Ovary (tissue), 9 donors: ENCODE data around the gene SCN4A. TPM values are rescaled to one million over a fixed set of nuclear protein-coding genes. Genes with fewer than 3 reads are reported as not detected.
"Not testable (repeated sequence)": the region's sequence is repeated elsewhere in the genome, so short reads cannot be mapped to it uniquely, and the experiment has no call there.

Source experiments
- DNase-seq, 5 donors: peaks; one replicate each; pipeline ENCODE4 v3.0.0-alpha.2; 2019 to 2020
- H3K27ac ChIP-seq, 2 donors: fragments of 200-600 bp; one replicate each; pipeline versions ENCODE4 v1.5.1 to v1.8.0; 2019 to 2022
- H3K27me3 ChIP-seq: fragments of 200-600 bp; one replicate; pipeline ENCODE4 v1.8.0; 2022
- H3K36me3 ChIP-seq: fragments of 200-600 bp; sonication (generic); one replicate; pipeline ENCODE4 v1.5.1; 2019
- H3K4me1 ChIP-seq: one replicate; pipeline ENCODE4 v1.8.1; 2013; ENCODE audit warnings: mild to moderate bottlenecking, moderate library complexity; ENCODE audit not compliant: insufficient read depth
- H3K4me3 ChIP-seq: fragments of 200-600 bp; sonication (generic); one replicate; pipeline ENCODE4 v1.5.1; 2017
- H3K9me3 ChIP-seq, 2 donors: fragments of 200-600 bp in 1 of 2; sonication (generic) in 1 of 2; one replicate each; pipeline versions ENCODE4 v1.5.1 to v1.8.1; 2013 to 2019; ENCODE audit warnings: mild to moderate bottlenecking in 1 of 2, moderate library complexity in 1 of 2
- EP300 ChIP-seq: sonication (generic); formaldehyde crosslinking; IDR thresholded peaks from one replicate; pipeline ENCODE4 v1.6.1; 2017; ENCODE audit warnings: antibody characterized with exemption
- POLR2A ChIP-seq: fragments of 450-650 bp; IDR thresholded peaks from one replicate; pipeline ENCODE4 v1.6.1; 2017; ENCODE audit warnings: antibody characterized with exemption, mild to moderate bottlenecking, moderate library complexity
- WGBS, 3 donors: extraction: QIAGEN DNeasy Blood & Tissue Kit in 1 of 3; methylation state at CpG; one replicate each; pipeline versions ENCODE4 v1.1.5 to v1.1.7; 2013 to 2017; 5-methylcytosine and 5-hydroxymethylcytosine counted together
- intact Hi-C, 4 donors: fragments of 100-400 bp; cut with DNase I; formaldehyde crosslinking; loops; one replicate each; pipeline versions ENCODE4 v1.11.0 to v1.15.1; 2022 to 2023
- polyA plus RNA-seq, 2 donors: library from polyadenylated mRNA; stranded (reverse); fragments of 200-250 nt in 1 of 2; fragments of 350-450 nt in 1 of 2; fragmentation: Illumina TruSeq in 1 of 2; extraction: RNeasy Lipid Tissue Mini Kit (QIAGEN cat#74804) in 1 of 2; gene quantifications; one replicate each; pipeline ENCODE4 v1.2.3, GENCODE V29; 2013 to 2014
- total RNA-seq, 7 donors: library from RNA; depleted of rRNA in 2 of 7; stranded (reverse); fragments of >200 nt in 2 of 7; fragmentation: NEBNext Ultra II Directional in 3 of 7; extraction: Animal tissue kit (Norgen Biotek cat#: 25700) in 3 of 7; gene quantifications; one replicate each; pipeline versions ENCODE4 v1.1.0 to v1.2.4, GENCODE V29; 2016 to 2023
- TF ChIP-seq, protein P1 (sequence below), 3 donors: fragments of 450-650 bp in 2 of 3; fragments of 200-600 bp in 1 of 3; IDR thresholded peaks; one replicate each; pipeline versions ENCODE4 v1.5.1 to v1.8.0; 2016 to 2022; ENCODE audit warnings: antibody characterized with exemption in 3 of 3, mild to moderate bottlenecking in 1 of 3
- donor health status: DM: no; HTN: no; CAD: no; lungs with moderate emphysema.
- donor health status: DM: no; HTN: no; CAD: no.
- donor health status: Bipolar disorder and iron deficiency.
- donor health status: DM: yes; HTN: yes; CAD: no.
- donor health status: DM: no; HTN: no; CAD: no.
- donor health status: DM: yes; HTN: yes; CAD: no.

SCN4A gene
- total and polyA plus RNA-seq, 9 donors: 0.27 to 2.5 (median 0.62) TPM; not detected in 1

DNA sequence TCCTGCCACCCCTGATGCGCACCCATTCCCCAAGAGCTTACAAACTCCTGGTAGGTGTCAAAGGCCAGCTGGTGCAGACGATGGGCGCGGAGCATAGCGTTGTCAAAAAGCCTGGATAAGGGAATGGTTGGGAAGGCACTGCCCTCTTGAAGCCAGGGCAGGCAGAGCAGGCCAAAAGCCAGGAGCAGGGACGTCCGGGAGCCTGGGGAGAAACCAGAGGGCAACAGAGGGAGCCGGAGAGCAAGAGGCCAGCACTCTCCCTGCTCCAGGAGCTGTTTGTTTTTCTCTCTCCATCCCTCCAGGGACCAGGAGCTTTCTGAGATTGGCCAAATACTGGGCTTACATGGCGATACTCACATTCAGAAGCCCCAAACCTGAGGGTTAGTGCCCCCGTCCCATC lies 54.4 kb downstream of the SCN4A start:
- no peak for TF ChIP-seq EP300
- TF ChIP-seq POLR2A: no peak
- TF ChIP-seq, protein P1, sequence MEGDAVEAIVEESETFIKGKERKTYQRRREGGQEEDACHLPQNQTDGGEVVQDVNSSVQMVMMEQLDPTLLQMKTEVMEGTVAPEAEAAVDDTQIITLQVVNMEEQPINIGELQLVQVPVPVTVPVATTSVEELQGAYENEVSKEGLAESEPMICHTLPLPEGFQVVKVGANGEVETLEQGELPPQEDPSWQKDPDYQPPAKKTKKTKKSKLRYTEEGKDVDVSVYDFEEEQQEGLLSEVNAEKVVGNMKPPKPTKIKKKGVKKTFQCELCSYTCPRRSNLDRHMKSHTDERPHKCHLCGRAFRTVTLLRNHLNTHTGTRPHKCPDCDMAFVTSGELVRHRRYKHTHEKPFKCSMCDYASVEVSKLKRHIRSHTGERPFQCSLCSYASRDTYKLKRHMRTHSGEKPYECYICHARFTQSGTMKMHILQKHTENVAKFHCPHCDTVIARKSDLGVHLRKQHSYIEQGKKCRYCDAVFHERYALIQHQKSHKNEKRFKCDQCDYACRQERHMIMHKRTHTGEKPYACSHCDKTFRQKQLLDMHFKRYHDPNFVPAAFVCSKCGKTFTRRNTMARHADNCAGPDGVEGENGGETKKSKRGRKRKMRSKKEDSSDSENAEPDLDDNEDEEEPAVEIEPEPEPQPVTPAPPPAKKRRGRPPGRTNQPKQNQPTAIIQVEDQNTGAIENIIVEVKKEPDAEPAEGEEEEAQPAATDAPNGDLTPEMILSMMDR (IDR thresholded peaks at IDR 0.05): no peak
- no peak overlapping the region for H3K27ac ChIP-seq
- 62 to 70% (median 65%) methylated on average over 10 of the region's 10 CpGs for whole genome bisulfite sequencing, 3 donors
- H3K9me3 ChIP-seq: no peaks in the 10 kb centered on the region
- H3K36me3 ChIP-seq: no peaks in the 10 kb centered on the region
- peak in 1 of 5 donors; percentile 27 for DNase-seq
- peaks cover 2% of the 10 kb centered on the region for H3K4me1 ChIP-seq
- intact Hi-C loops: loop anchor here in 3 of 4 donors (5.0 to 10.0 kb wide), 4 partner anchors 106 to 366 kb away; partner anchors contain the start of genes ERN1 (in 2 of the 3) and ICAM2 (in 1 of the 3)
- no peaks in the 10 kb centered on the region for H3K27me3 ChIP-seq
- no peak overlapping the region for H3K4me3 ChIP-seq

DNA sequence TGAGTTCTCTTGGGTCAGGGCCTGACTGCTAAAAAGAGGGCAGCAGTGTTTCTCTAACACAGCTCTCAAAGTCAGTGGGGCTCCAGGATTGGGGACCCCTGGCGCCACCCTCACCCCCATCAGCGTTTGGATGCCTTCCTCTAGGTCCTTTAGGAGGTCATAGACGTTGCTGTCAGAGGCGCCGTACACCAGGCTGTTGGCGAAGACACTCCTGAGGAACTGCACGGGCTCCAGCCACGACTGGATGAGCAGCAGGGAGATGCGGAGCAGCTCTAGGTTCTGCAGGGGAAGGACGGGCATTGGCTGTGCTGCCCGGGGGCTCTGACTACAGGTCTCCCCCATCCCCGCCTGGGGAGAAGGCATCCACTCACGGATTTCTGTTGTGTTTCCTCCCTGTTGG lies 55.1 kb downstream of the SCN4A start:
- TF ChIP-seq EP300: no peak
- TF ChIP-seq POLR2A: no peak
- TF ChIP-seq, protein P1 (IDR thresholded peaks at IDR 0.05): no peak
- Histone ChIP-seq H3K27ac (no peak overlapping the region), H3K36me3 (no peaks in the 10 kb centered on the region), H3K4me3 (no peak overlapping the region), H3K27me3 (no peaks in the 10 kb centered on the region), H3K4me1 (peaks cover 2% of the 10 kb centered on the region), H3K9me3 (no peaks in the 10 kb centered on the region)
- WGBS, 3 donors: 77 to 85% (median 78%) methylated on average over 13 of the region's 13 CpGs
- DNase-seq: peak in 1 of 5 donors; percentile 13
- intact Hi-C loops: loop anchor here in 3 of 4 donors (5.0 to 10.0 kb wide), 4 partner anchors 107 to 367 kb away; partner anchors contain the start of genes ERN1 (in 2 of the 3) and ICAM2 (in 1 of the 3)

DNA sequence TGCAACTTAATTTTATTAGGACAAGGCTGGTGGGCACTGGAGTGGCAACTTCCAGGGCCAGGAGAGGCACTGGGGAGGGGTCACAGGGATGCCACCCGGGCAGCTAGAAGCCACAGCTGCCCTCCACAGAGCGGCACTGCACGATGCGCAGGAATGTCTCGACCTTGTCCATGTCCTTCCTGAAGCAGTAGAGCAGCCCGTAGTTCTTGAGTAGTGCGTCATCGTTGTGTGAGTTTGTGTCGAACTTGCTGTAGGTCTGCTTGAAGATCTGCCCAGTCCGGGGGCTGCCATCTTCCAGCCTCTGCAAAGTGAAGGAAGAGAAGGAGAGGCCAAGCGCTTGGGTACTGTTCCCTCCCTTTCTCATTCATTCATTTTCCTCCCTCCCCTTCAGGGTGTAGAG lies 55.5 kb downstream of the SCN4A start:
- peak in 1 of 5 donors; percentile 7 for DNase-seq
- WGBS, 3 donors: 79 to 85% (median 83%) methylated on average over 11 of the region's 11 CpGs
- intact Hi-C loops: loop anchor here in 3 of 4 donors (5.0 to 10.0 kb wide), 4 partner anchors 108 to 368 kb away; partner anchors contain the start of genes ERN1 (in 2 of the 3) and ICAM2 (in 1 of the 3)
- not testable (repeated sequence) for H3K36me3 ChIP-seq, H3K4me3 ChIP-seq, H3K27ac ChIP-seq, H3K27me3 ChIP-seq, H3K9me3 ChIP-seq, H3K4me1 ChIP-seq

DNA sequence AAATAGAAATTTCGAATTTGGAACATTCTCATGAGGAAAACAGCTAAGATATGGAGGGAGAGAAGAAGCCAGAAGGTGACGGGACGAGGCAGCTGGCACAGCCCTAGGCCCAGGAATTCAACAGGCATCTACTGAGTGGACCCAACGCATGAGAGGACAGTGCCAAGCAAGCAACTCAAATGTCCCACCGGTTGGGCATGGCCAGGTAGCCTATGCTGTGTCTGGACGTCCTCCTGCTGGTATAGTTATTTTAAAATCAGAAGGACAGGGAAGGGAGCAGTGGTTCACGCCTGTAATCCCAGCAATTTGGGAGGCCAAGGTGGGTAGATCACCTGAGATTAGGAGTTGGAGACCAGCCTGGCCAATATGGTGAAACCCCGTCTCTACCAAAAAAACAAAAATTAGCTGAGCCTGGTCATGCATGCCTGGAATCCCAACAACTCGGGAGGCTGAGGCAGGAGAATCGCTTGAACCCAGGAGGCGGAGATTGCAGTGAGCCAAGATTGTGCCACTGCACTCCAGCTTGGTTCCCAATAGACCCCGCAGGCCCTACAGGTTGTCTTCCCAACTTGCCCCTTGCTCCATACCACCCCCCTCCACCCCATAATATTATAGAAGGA lies 56.0 kb downstream of the SCN4A start:
- no peak overlapping the region for H3K4me3 ChIP-seq
- intact Hi-C loops: loop anchor here in 3 of 4 donors (5.0 to 10.0 kb wide), 4 partner anchors 108 to 368 kb away; partner anchors contain the start of genes ERN1 (in 2 of the 3) and ICAM2 (in 1 of the 3)
- no peaks in the 10 kb centered on the region for H3K27me3 ChIP-seq
- no peaks in the 10 kb centered on the region for H3K36me3 ChIP-seq
- TF ChIP-seq, protein P1 (IDR thresholded peaks at IDR 0.05): no peak
- TF ChIP-seq POLR2A: no peak
- TF ChIP-seq EP300: no peak
- H3K27ac ChIP-seq: no peak overlapping the region
- WGBS, 3 donors: 83 to 86% (median 84%) methylated on average over 12 of the region's 12 CpGs
- H3K4me1 ChIP-seq: peaks cover 2% of the 10 kb centered on the region
- DNase-seq: peak in 1 of 5 donors; percentile 7
- no peaks in the 10 kb centered on the region for H3K9me3 ChIP-seq

DNA sequence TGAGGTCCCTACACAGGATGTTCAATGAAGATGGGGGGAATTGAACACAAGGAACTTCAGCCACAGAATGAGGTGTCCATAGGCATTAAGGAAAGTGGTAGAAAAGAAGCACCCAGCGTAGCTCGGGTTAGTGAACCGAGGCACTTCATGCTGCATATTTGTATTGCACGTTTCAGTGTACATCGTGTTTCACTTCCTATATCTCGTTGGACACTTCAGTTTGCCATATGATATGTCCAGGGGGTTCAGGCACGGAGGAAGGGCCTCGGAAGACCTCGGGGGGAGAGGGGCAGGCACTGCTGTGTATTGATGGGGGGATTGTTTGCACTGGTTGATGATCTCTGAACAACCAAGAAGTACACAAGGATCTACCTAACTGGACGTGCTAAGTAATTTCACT lies 57.0 kb downstream of the SCN4A start:
- not testable (repeated sequence) for H3K4me1 ChIP-seq, H3K9me3 ChIP-seq, H3K27ac ChIP-seq, H3K27me3 ChIP-seq, H3K36me3 ChIP-seq, DNase-seq, H3K4me3 ChIP-seq
- intact Hi-C loops: loop anchor here in 3 of 4 donors (5.0 to 10.0 kb wide), 4 partner anchors 109 to 369 kb away; partner anchors contain the start of genes ERN1 (in 2 of the 3) and ICAM2 (in 1 of the 3)
- 79 to 82% (median 79%) methylated on average over 10 of the region's 10 CpGs for WGBS, 3 donors
